ENCODE data around the gene TMPRSS9.

The TMPRSS9 gene

GRCh38 chr19:2330255-2330631 lies 29.8 kb upstream of the TMPRSS9 start:
- no peak for DNase-seq

GRCh38 chr19:2330632-2331284 lies 29.3 kb upstream of the TMPRSS9 start:
- no peak for DNase-seq

GRCh38 chr19:2331601-2332246 lies 28.3 kb upstream of the TMPRSS9 start:
- no peak for DNase-seq

- no peak for DNase-seq
Observed at GRCh38 chr19:2332341-2333026, 27.6 kb upstream of the TMPRSS9 start.

GRCh38 chr19:2333027-2333806 lies 26.8 kb upstream of the TMPRSS9 start:
- DNase-seq: peak; percentile 43

- DNase-seq: no peak
Observed at GRCh38 chr19:2333807-2334211, 26.3 kb upstream of the TMPRSS9 start.

GRCh38 chr19:2334426-2334825 lies 25.6 kb upstream of the TMPRSS9 start:
- no peak for DNase-seq

GRCh38 chr19:2334986-2335846 lies 24.8 kb upstream of the TMPRSS9 start:
- DNase-seq: no peak

- no peak for DNase-seq
Observed at GRCh38 chr19:2335848-2336247, 24.2 kb upstream of the TMPRSS9 start.

- DNase-seq: no peak
Observed at GRCh38 chr19:2336528-2337328, 23.3 kb upstream of the TMPRSS9 start.

- peak; percentile 55 for DNase-seq
Observed at GRCh38 chr19:2337329-2337707, 22.7 kb upstream of the TMPRSS9 start.

GRCh38 chr19:2338055-2338615 lies 21.9 kb upstream of the TMPRSS9 start:
- no peak for DNase-seq

- DNase-seq: no peak
Observed at GRCh38 chr19:2338751-2339643, 21.1 kb upstream of the TMPRSS9 start.

GRCh38 chr19:2339644-2340310 lies 20.3 kb upstream of the TMPRSS9 start:
- DNase-seq: no peak

GRCh38 chr19:2340496-2341243 lies 19.4 kb upstream of the TMPRSS9 start:
- DNase-seq: no peak

GRCh38 chr19:2341244-2341751 lies 18.8 kb upstream of the TMPRSS9 start:
- DNase-seq: no peak

GRCh38 chr19:2341982-2342381 lies 18.1 kb upstream of the TMPRSS9 start:
- DNase-seq: no peak

GRCh38 chr19:2342656-2343288 lies 17.3 kb upstream of the TMPRSS9 start:
- DNase-seq: no peak
